GM23338 (cell line): ENCODE results near the gene PDE6C. TPM values are rescaled to one million over a fixed set of nuclear protein-coding genes. Genes with fewer than 3 reads are reported as not detected.

Source experiments
- ATAC-seq: fragments of 200-7000 bp; cut with Tn5 transposase; 3 replicates; pipeline ENCODE4 v1.9.1; 2020
- DNase-seq: peaks from one replicate; pipeline ENCODE4 v3.0.0-alpha.2; 2015; ENCODE audit warnings: low spot score
- H2AFZ ChIP-seq: fragments of 200-600 bp; sonication (generic); 2 replicates; pipeline ENCODE4 v1.8.0; 2016; ENCODE audit warnings: antibody characterized with exemption, mild to moderate bottlenecking, moderate library complexity
- H3F3A ChIP-seq: fragments of 200-600 bp; sonication (generic); replicated peaks from 2 replicates; pipeline ENCODE4 v1.8.0; 2017; ENCODE audit warnings: antibody characterized with exemption, mixed run types, low read depth
- H3K27ac ChIP-seq: fragments of 200-600 bp; sonication (generic); 2 replicates; pipeline ENCODE4 v1.6.1; 2016; ENCODE audit warnings: low read depth
- H3K27me3 ChIP-seq: fragments of 200-600 bp; sonication (generic); 2 replicates; pipeline ENCODE4 v1.8.0; 2016; ENCODE audit warnings: mild to moderate bottlenecking, mixed run types, moderate library complexity; ENCODE audit not compliant: insufficient read depth
- H3K36me3 ChIP-seq: fragments of 200-600 bp; sonication (generic); 2 replicates; pipeline ENCODE4 v1.8.0; 2016; ENCODE audit warnings: mild to moderate bottlenecking; ENCODE audit not compliant: insufficient read depth
- H3K4me1 ChIP-seq: fragments of 200-600 bp; sonication (generic); 2 replicates; pipeline ENCODE4 v1.8.0; 2016; ENCODE audit warnings: mild to moderate bottlenecking, moderate library complexity; ENCODE audit not compliant: insufficient read depth
- H3K4me2 ChIP-seq: fragments of 200-600 bp; sonication (generic); 2 replicates; pipeline ENCODE4 v1.7.1; 2017; ENCODE audit warnings: mixed run types
- H3K4me3 ChIP-seq: fragments of 200-600 bp; sonication (generic); 2 replicates; pipeline ENCODE4 v1.6.1; 2016; ENCODE audit warnings: mixed run types
- H3K79me2 ChIP-seq: fragments of 200-600 bp; sonication (generic); replicated peaks from 2 replicates; pipeline ENCODE4 v1.8.0; 2017; ENCODE audit warnings: mild to moderate bottlenecking; ENCODE audit not compliant: insufficient read depth
- H3K9me2 ChIP-seq: fragments of 200-600 bp; sonication (generic); 2 replicates; pipeline ENCODE4 v1.8.0; 2017; ENCODE audit not compliant: insufficient read depth
- H4K20me1 ChIP-seq: fragments of 200-600 bp; sonication (generic); replicated peaks from 2 replicates; pipeline ENCODE4 v1.8.0; 2017; ENCODE audit warnings: mild to moderate bottlenecking; ENCODE audit not compliant: insufficient read depth
- H3K27ac Mint-ChIP-seq: 2 replicates; pipeline ENCODE4 v1.8.0; 2020; ENCODE audit warnings: inconsistent platforms, mild to moderate bottlenecking, moderate library complexity, mixed read lengths
- H3K27me3 Mint-ChIP-seq: 3 replicates; pipeline ENCODE4 v1.8.0; 2022; ENCODE audit warnings: low read depth, mild to moderate bottlenecking, moderate library complexity, mixed read lengths, inconsistent platforms; ENCODE audit not compliant: insufficient read depth, poor library complexity
- H3K36me3 Mint-ChIP-seq: 3 replicates; pipeline ENCODE4 v1.8.0; 2021; ENCODE audit warnings: low read depth, mild to moderate bottlenecking, inconsistent platforms, moderate library complexity, mixed read lengths
- H3K4me1 Mint-ChIP-seq: 3 replicates; pipeline ENCODE4 v1.8.0; 2020; ENCODE audit warnings: mild to moderate bottlenecking, inconsistent platforms, mixed read lengths
- H3K4me3 Mint-ChIP-seq: 3 replicates; pipeline ENCODE4 v1.8.0; 2021; ENCODE audit warnings: moderate library complexity, mild to moderate bottlenecking, inconsistent platforms, mixed read lengths
- H3K9me3 Mint-ChIP-seq: 3 replicates; pipeline ENCODE4 v1.8.0; 2020; ENCODE audit warnings: moderate library complexity, mild to moderate bottlenecking, inconsistent platforms, mixed read lengths
- CREB1 ChIP-seq: fragments of 250-450 bp; sonication (Bioruptor Pico); IDR thresholded peaks from 2 replicates; pipeline ENCODE4 v1.5.0; 2020; ENCODE audit warnings: low read depth, mild to moderate bottlenecking, moderate library complexity
- CTCF ChIP-seq, 2 experiments: fragments of 200-600 bp in 1 of 2; sonication (generic) in 1 of 2; conservative IDR thresholded peaks; 2 replicates each; pipeline versions ENCODE4 v1.5.1 to v1.6.1; 2016 to 2017; ENCODE audit warnings: antibody characterized with exemption in 2 of 2, low read depth in 2 of 2, mild to moderate bottlenecking in 2 of 2, moderate library complexity in 1 of 2
- ETS1 ChIP-seq: IDR thresholded peaks from 2 replicates; pipeline ENCODE4 v1.6.1; 2016; ENCODE audit warnings: antibody characterized with exemption
- EZH2 ChIP-seq: fragments of 200-600 bp; sonication (generic); IDR thresholded peaks from one replicate; pipeline ENCODE4 v1.8.0; 2017; ENCODE audit warnings: antibody characterized with exemption, mild to moderate bottlenecking, low read depth; ENCODE audit not compliant: unreplicated experiment
- EZH2phosphoT487 ChIP-seq: fragments of 200-600 bp; sonication (generic); IDR thresholded peaks from one replicate; pipeline ENCODE4 v1.8.1; 2018; ENCODE audit warnings: antibody characterized with exemption; ENCODE audit not compliant: unreplicated experiment
- JUNB ChIP-seq: IDR thresholded peaks from one replicate; pipeline ENCODE4 v1.6.1; 2016; ENCODE audit warnings: antibody characterized with exemption; ENCODE audit not compliant: unreplicated experiment
- NANOG ChIP-seq: IDR thresholded peaks from 2 replicates; pipeline ENCODE4 v1.6.1; 2016; ENCODE audit warnings: antibody characterized with exemption, borderline replicate concordance
- POLR2AphosphoS5 ChIP-seq: IDR thresholded peaks from 2 replicates; pipeline ENCODE4 v1.6.1; 2016; ENCODE audit warnings: antibody characterized with exemption, low read depth
- REST ChIP-seq: IDR thresholded peaks from one replicate; pipeline ENCODE4 v1.6.1; 2018; ENCODE audit warnings: antibody characterized with exemption; ENCODE audit not compliant: unreplicated experiment
- STAT1 ChIP-seq: IDR thresholded peaks from one replicate; pipeline ENCODE4 v1.6.1; 2016; ENCODE audit warnings: antibody characterized with exemption; ENCODE audit not compliant: unreplicated experiment
- ZNF114 ChIP-seq: fragments of 250-450 bp; sonication (Bioruptor Pico); IDR thresholded peaks from 2 replicates; pipeline ENCODE4 v1.5.0; 2020; ENCODE audit warnings: mild to moderate bottlenecking, moderate library complexity
- ZNF331 ChIP-seq: fragments of 250-450 bp; sonication (Bioruptor Pico); IDR thresholded peaks from 2 replicates; pipeline ENCODE4 v1.5.0; 2020; ENCODE audit warnings: low read depth, mild to moderate bottlenecking, moderate library complexity
- ZNF462 ChIP-seq: fragments of 250-450 bp; sonication (Bioruptor Pico); IDR thresholded peaks from 2 replicates; pipeline ENCODE4 v1.5.0; 2020; ENCODE audit warnings: mild to moderate bottlenecking, moderate library complexity
- polyA plus RNA-seq: library from polyadenylated mRNA; unstranded; fragments of >200 nt; fragmentation: Nextera tagmentation; extraction: Ambion mirVana; gene quantifications from 2 replicates; pipeline ENCODE4 v1.2.1, GENCODE V29; 2016
- total RNA-seq: library from RNA; depleted of rRNA; stranded (reverse); fragments of >200 nt; shearing (Covaris generic); gene quantifications from 2 replicates; pipeline ENCODE4 v1.2.3, GENCODE V29; 2014

PDE6C gene
- total and polyA plus RNA-seq, 2 experiments from 2014 or later: 0.06 TPM; not detected in 1

GRCh38 chr10:93608421-93608820 lies 3.9 kb upstream of the PDE6C start:
- no peaks in the 10 kb centered on the region for H3K36me3 Mint-ChIP-seq
- no peak overlapping the region for H3K4me2 ChIP-seq
- no peaks in the 10 kb centered on the region for H3F3A ChIP-seq
- H3K4me1 Mint-ChIP-seq: no peaks in the 10 kb centered on the region
- H3K36me3 ChIP-seq: no peaks in the 10 kb centered on the region
- H3K9me2 ChIP-seq: no peaks in the 10 kb centered on the region
- H2AFZ ChIP-seq: no peak overlapping the region
- H3K4me1 ChIP-seq: no peaks in the 10 kb centered on the region
- no peaks in the 10 kb centered on the region for H3K9me3 Mint-ChIP-seq
- DNase-seq: no peak
- no peaks in the 10 kb centered on the region for H4K20me1 ChIP-seq
- no peak overlapping the region for H3K4me3 Mint-ChIP-seq
- H3K79me2 ChIP-seq: no peaks in the 10 kb centered on the region
- no peak overlapping the region for H3K4me3 ChIP-seq
- H3K27me3 ChIP-seq: peaks cover 11% of the 10 kb centered on the region
- H3K27ac Mint-ChIP-seq: no peak overlapping the region
- peaks cover 3% of the 10 kb centered on the region for H3K27me3 Mint-ChIP-seq
- no peak overlapping the region for H3K27ac ChIP-seq
- no peak for ATAC-seq
- TF ChIP-seq ZNF331 (CRISPR knock-in tag) (no peak), CTCF (conservative IDR thresholded peaks at IDR 0.05; ENCODE audit: low read depth in 2 of 2) (no peak), CREB1 (CRISPR knock-in tag) (no peak), NANOG (no peak), EZH2phosphoT487 (no peak), ZNF114 (CRISPR knock-in tag) (no peak), STAT1 (no peak), JUNB (no peak), ZNF462 (CRISPR knock-in tag) (no peak), EZH2 (no peak), ETS1 (no peak), POLR2AphosphoS5 (no peak), REST (no peak)
